Breast epithelium (tissue), 3 donors: ENCODE results near the gene CSNK2B.
A peak's percentile ranks its signal among the peaks of the same experiment; 100 is the strongest.

Experiments used
- CTCF ChIP-seq, 3 donors: fragments of 450-650 bp; IDR thresholded peaks; one replicate each; pipeline ENCODE4 v1.5.1; 2016 to 2017; ENCODE audit warnings: antibody characterized with exemption in 3 of 3, mild to moderate bottlenecking in 3 of 3, moderate library complexity in 3 of 3
- POLR2A ChIP-seq: fragments of 450-650 bp; IDR thresholded peaks from one replicate; pipeline ENCODE4 v1.6.1; 2016; ENCODE audit warnings: antibody characterized with exemption, mild to moderate bottlenecking, moderate library complexity
- POLR2AphosphoS5 ChIP-seq, 3 donors: sonication (generic); formaldehyde crosslinking; IDR thresholded peaks; one replicate each; pipeline ENCODE4 v1.6.1; 2017; ENCODE audit warnings: antibody characterized with exemption in 3 of 3

GRCh38 chr6:31622684-31623091 is 43.2 kb upstream of the CSNK2B start:
- TF ChIP-seq POLR2AphosphoS5 (IDR thresholded peaks at IDR 0.05) (peak in 1 of 3 donors; percentile 23), CTCF (IDR thresholded peaks at IDR 0.05) (no peak), POLR2A (no peak)
